KMS-11 (cell line): ENCODE results near the gene FAM163B.

Source experiments
- H2AFZ ChIP-seq: fragments of 200-600 bp; sonication (generic); 2 replicates; pipeline ENCODE4 v1.6.1; 2016; ENCODE audit warnings: antibody characterized with exemption, mixed run types, low read depth
- H3K27ac ChIP-seq: fragments of 200-600 bp; sonication (generic); 2 replicates; pipeline ENCODE4 v1.6.1; 2016; ENCODE audit warnings: mild to moderate bottlenecking, mixed run types
- H3K27me3 ChIP-seq: fragments of 200-600 bp; sonication (generic); 2 replicates; pipeline ENCODE4 v1.6.1; 2017; ENCODE audit warnings: mild to moderate bottlenecking, low read depth, mixed run types, moderate library complexity; ENCODE audit not compliant: insufficient read depth
- H3K36me3 ChIP-seq: fragments of 200-600 bp; sonication (generic); 2 replicates; pipeline ENCODE4 v1.6.1; 2017; ENCODE audit warnings: mild to moderate bottlenecking, mixed run types; ENCODE audit not compliant: insufficient read depth
- H3K4me1 ChIP-seq: fragments of 200-600 bp; sonication (generic); 2 replicates; pipeline ENCODE4 v1.6.1; 2016; ENCODE audit warnings: mild to moderate bottlenecking, low read depth, mixed run types; ENCODE audit not compliant: poor library complexity, severe bottlenecking
- H3K4me2 ChIP-seq: fragments of 200-600 bp; sonication (generic); 2 replicates; pipeline ENCODE4 v1.7.0; 2016; ENCODE audit warnings: mild to moderate bottlenecking, mixed run types
- H3K4me3 ChIP-seq: fragments of 200-600 bp; sonication (generic); IDR thresholded peaks from 2 replicates; pipeline ENCODE4 v1.6.1; 2017; ENCODE audit warnings: low read depth, low read length, mixed read lengths; ENCODE audit not compliant: insufficient read depth
- H3K79me2 ChIP-seq: fragments of 200-600 bp; sonication (generic); 2 replicates; pipeline ENCODE4 v1.6.1; 2016; ENCODE audit warnings: low read depth, mixed run types; ENCODE audit not compliant: insufficient read depth
- H3K9ac ChIP-seq: fragments of 200-600 bp; sonication (generic); 2 replicates; pipeline ENCODE4 v1.6.1; 2016; ENCODE audit warnings: mild to moderate bottlenecking, mixed run types
- H4K20me1 ChIP-seq: fragments of 200-600 bp; sonication (generic); 2 replicates; pipeline ENCODE4 v1.6.1; 2016; ENCODE audit warnings: mild to moderate bottlenecking, mixed run types; ENCODE audit not compliant: insufficient read depth
- CTCF ChIP-seq: fragments of 200-600 bp; sonication (generic); conservative IDR thresholded peaks from 2 replicates; pipeline ENCODE4 v1.6.1; 2017; ENCODE audit warnings: low read depth, mild to moderate bottlenecking, antibody characterized with exemption, low read length, moderate library complexity, mixed read lengths

The FAM163B gene

GRCh38 chr9:133542002-133542401, 67.2 kb downstream of the FAM163B start:
- Histone ChIP-seq H3K27me3 (peaks cover 92% of the 10 kb centered on the region), H3K79me2 (no peaks in the 10 kb centered on the region), H4K20me1 (no peaks in the 10 kb centered on the region), H3K27ac (no peak overlapping the region), H3K9ac (no peak overlapping the region), H3K4me3 (no peak overlapping the region), H2AFZ (no peak overlapping the region), H3K4me2 (no peak overlapping the region), H3K4me1 (no peaks in the 10 kb centered on the region), H3K36me3 (no peaks in the 10 kb centered on the region)
- no peak for TF ChIP-seq CTCF

- TF ChIP-seq CTCF, result no peak
- peaks cover 95% of the 10 kb centered on the region for H3K27me3 ChIP-seq
- H3K79me2 ChIP-seq, result no peaks in the 10 kb centered on the region
- H4K20me1 ChIP-seq, result no peaks in the 10 kb centered on the region
- H3K4me3 ChIP-seq, result no peak overlapping the region
- H3K27ac ChIP-seq, result no peak overlapping the region
- H2AFZ ChIP-seq, result no peak overlapping the region
- no peaks in the 10 kb centered on the region for H3K4me1 ChIP-seq
- H3K9ac ChIP-seq, result no peak overlapping the region
- no peak overlapping the region for H3K4me2 ChIP-seq
- no peaks in the 10 kb centered on the region for H3K36me3 ChIP-seq
These were observed 68.5 kb downstream of the FAM163B start for GRCh38 chr9:133540698-133541025.

GRCh38 chr9:133539991-133540697, 69.0 kb downstream of the FAM163B start:
- TF ChIP-seq CTCF, result no peak
- Histone ChIP-seq H3K36me3 (no peaks in the 10 kb centered on the region), H3K4me3 (no peak overlapping the region), H3K4me2 (no peak overlapping the region), H3K27me3 (peaks cover 93% of the 10 kb centered on the region), H3K27ac (no peak overlapping the region), H3K4me1 (no peaks in the 10 kb centered on the region), H3K79me2 (no peaks in the 10 kb centered on the region), H4K20me1 (no peaks in the 10 kb centered on the region), H3K9ac (no peak overlapping the region), H2AFZ (no peak overlapping the region)

GRCh38 chr9:133538851-133539833, 70.0 kb downstream of the FAM163B start:
- H3K4me3 ChIP-seq, result no peak overlapping the region
- no peak overlapping the region for H2AFZ ChIP-seq
- no peak overlapping the region for H3K9ac ChIP-seq
- no peaks in the 10 kb centered on the region for H4K20me1 ChIP-seq
- H3K27ac ChIP-seq, result no peak overlapping the region
- H3K4me1 ChIP-seq, result no peaks in the 10 kb centered on the region
- H3K36me3 ChIP-seq, result no peaks in the 10 kb centered on the region
- H3K27me3 ChIP-seq, result peaks cover 93% of the 10 kb centered on the region
- H3K79me2 ChIP-seq, result no peaks in the 10 kb centered on the region
- no peak overlapping the region for H3K4me2 ChIP-seq
- TF ChIP-seq CTCF, result no peak
